ENCODE results near the gene PARD3B.

PARD3B gene

DNA sequence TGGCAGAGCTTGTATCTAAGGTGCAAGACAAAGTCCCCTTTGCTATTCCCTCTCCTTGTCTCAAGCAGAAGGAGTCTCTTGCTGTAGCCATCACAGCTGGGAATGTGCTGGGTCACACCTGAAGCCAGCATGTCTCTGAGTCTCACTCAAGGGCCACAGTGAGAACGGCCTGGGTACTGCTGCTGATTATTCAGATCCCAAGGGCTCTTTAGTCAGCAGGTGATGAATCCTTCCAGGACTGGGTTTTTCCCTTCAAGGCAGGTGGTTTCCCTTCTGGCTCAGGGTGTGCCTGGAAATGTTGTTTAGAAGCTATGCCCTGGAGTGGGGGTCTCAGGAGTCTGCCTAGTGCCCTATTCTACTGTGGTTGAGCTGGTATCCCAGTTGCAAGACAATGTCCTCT is 356.3 kb downstream of the PARD3B start:
- no peak for DNase-seq

- no peak for DNase-seq
Measured at GRCh38 chr2:204909791-204910190, 364.5 kb downstream of the PARD3B start.

DNA sequence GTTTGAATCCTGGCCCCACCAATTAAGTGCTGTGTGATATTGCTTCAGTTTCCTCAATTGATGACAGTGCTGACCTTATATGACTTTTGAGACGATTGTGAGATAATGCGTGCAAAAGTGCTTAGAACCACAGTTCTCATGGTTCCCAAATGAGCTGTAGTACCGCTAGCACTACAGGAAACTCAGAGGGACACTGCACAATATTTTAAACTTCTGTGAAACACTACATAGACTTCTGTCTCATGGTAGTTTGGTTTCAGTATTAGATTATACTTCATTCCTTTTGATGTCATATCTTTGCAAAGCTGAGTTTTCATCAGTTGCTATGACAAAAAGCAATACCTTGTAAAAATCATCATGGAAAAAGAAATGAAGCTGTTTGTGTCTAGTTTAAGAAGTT is 368.0 kb downstream of the PARD3B start:
- DNase-seq, result no peak

DNA sequence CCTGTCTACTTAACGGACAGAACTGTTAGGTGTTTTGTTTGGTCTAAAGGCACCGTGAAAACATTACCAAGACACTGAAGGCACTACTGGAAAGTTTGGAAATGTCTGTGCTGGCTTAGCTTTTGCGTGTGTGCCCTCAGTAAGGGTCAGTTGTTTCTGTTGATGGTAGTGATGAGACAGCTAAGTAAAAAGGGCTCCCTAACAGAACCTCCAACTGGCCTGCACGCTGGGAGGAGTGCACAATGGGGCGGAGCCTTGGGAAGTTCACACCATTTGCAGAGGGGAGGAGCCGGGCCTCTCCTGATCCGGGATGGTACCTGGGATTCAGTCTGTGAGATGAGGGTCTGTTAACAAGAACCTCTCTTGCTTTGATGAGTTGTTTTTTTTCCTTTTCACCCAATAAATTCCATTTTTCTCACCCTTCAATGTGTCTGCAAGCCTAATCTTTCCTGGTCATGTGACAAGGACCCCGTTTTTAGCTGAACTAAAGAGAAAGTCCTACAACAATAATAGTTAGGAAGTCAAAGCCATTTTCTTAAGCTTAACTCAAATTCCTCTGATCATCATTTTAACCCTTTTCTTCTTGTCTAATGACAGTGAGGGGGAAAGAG is 368.7 kb downstream of the PARD3B start:
- DNase-seq, result no peak

- DNase-seq, result no peak
Measured at GRCh38 chr2:204914708-204915107, 369.4 kb downstream of the PARD3B start.

- DNase-seq, result no peak
Measured at GRCh38 chr2:204917089-204917701, 371.9 kb downstream of the PARD3B start.

DNA sequence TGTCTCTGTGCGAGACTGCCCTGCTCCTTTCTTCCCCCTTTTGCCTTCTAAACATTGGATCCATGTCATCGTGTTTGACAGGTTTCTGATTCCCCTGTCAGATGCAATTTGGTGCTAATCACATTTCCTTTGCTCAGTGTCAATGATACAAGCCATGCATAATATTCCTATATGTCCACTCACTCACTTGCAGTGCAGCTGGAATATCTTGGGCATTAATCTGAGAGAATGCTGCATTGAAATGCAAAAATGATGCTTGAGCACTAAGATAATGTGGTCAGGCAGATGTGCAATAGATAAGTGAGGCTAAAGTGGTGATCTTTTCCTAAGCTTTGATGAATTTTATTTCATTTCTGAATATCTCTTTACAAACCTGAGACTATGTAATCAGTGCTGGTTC is 375.5 kb downstream of the PARD3B start:
- no peak for DNase-seq

- DNase-seq, result no peak
Measured at GRCh38 chr2:204923957-204924356, 378.7 kb downstream of the PARD3B start.

DNA sequence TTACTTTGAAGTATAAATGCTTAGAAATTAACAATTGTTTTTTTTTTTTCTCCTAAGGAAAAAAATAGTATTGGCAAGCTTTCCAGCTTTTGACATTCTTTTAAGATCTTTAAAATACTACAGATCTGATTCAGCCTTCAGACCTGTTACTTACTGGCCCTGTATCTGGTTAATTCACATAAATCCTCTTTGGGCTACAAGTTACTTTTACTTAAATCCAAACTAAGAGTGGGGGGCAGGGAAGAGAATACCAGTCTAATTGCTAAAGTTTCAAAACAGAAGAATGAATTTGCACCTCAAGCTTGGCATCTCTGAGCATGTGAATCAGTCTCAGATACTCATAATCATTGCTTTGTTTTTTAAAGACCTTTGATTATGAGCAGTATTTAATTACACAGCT is 386.3 kb downstream of the PARD3B start:
- DNase-seq, result no peak

- peak; percentile 72 for DNase-seq
Measured at GRCh38 chr2:204933735-204934374, 388.6 kb downstream of the PARD3B start.

DNA sequence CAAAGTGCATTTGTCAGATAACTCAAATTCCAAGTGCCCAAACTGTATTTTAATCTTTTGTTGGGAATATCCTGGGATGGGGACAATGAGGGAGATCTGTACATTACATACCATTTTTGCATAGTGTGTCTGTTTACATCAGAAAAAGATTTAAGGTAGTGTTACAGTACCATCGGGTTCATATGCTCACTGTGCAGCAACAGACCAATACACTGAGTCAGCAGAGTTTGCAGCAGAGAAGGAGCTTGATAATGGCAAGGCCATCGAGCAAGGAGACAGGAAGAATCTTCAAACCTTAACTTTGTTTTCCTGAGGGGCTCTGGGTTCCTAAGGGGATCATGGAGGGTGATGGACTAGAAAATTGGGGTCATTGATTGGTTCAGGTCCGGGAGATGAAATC is 399.7 kb downstream of the PARD3B start:
- DNase-seq, result no peak

- DNase-seq, result no peak
Measured at GRCh38 chr2:204945376-204945775, 400.1 kb downstream of the PARD3B start.

- peak; percentile 49 for DNase-seq
Measured at GRCh38 chr2:204946892-204947291, 401.6 kb downstream of the PARD3B start.

- DNase-seq, result peak; percentile 42
Measured at GRCh38 chr2:204947405-204947804, 402.1 kb downstream of the PARD3B start.

- no peak for DNase-seq
Measured at GRCh38 chr2:204948024-204948763, 402.9 kb downstream of the PARD3B start.

DNA sequence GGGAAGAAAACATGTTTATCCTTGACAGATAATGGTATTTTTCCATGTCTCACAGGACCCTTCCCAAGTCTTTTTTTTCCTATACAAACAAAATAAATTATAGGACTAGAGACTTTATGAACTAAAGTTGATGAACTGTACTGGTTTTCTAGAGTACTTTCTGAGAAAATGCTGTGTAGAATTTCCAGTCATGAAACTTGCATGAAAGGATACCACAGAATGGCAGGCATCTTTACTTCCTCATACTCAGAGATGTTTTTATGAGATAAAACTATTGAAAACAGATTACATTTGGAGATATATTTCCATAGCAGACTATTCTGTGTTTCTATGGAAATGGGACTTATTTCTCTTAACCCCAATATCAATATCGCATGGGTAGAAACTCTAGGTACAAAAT is 403.5 kb downstream of the PARD3B start:
- no peak for DNase-seq

- no peak for DNase-seq
Measured at GRCh38 chr2:204950695-204951346, 405.5 kb downstream of the PARD3B start.

GRCh38 chr2:204958371-204958770 is 413.1 kb downstream of the PARD3B start:
- no peak for DNase-seq

- no peak for DNase-seq
Measured at GRCh38 chr2:204964414-204964813, 419.1 kb downstream of the PARD3B start.

DNA sequence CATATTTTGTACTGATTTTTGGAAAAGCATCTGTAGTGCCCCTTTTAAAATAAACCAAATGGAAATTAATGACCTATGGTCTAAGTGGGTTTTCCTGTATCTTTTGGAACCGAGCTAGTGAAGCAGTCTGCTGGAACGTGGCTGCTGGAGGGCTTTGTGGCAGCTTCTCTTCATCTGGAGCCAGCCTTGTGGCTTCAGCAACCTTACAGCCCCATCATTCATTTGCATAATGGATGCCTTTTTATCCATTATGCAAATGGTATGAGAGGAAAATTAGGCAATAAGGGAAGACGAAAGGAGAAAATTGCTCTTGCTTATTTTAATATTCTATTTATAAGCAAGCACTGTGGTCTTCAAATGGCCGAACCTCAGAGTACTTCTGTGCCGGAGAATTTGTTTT is 421.0 kb downstream of the PARD3B start:
- no peak for DNase-seq

DNA sequence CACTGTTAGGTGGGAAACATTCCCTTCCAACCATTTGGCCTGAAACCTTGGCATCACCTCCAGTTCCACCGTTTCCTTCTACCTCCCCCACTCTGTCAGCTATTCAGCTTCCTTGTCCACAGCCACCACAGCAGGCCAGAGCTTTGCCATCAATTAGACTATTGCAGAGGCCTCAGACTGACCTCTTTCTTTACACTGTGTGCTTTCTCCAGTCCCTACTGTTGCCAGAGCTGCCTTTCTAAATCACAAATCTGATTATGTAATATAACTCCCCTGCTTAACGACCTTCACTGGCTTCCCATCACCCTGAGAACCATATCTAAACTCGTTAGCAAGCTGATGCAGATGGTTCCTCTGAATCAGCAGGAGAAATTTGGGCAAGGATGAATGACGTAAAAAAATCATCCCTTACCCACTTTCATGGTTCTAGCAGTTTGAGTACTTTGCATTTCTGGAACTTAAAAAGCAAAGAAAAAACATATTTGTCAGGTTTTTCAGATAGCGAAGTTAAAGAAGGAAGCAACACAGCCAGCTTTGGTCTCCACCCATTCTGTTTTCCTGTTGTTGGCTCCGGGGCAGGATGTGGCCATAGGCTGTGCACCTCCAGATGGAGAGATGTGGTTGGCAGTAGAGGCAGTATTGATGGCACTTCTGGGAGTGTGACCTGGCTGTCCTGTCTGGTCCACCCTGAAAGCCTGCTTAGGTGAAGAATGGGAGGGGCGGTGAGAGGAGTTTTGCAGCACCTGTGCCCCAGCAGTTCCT is 422.1 kb downstream of the PARD3B start:
- peak; percentile 59 for DNase-seq

DNA sequence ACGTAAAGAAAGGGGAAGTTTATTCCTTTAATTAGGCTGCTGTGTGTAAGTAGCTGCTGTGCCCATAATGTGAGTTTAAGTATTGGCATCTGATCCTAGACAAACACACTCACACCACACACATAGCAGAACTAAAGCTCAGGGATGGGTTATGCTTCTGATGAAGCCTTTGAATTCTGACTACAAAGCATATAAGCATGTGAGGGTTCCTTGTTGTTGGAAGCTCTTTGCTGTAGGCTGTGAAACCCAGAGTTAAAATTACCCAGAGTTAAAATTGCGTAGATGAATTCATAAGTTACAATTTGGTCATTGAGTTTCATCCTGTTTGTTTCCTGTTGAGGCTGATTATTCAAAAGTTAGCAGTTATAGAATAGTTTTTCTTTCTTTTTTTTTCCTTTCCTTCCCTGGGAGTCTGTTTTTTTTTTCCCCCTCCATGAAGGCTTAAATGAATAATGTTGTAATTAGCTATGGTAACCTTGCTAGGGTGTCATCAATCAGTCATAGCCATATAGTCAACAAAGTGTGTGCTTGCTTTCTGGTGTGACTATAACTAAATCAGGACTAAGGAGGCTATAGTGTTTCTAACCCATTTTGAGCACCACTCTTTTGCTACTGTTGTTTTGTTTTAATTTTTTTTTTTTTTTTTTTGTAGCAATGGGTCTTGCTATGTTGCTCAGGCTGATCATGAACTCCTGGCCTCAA is 426.1 kb downstream of the PARD3B start:
- no peak for DNase-seq

Data from NCI-H69 (cell line).